CD4-positive, alpha-beta T cell (primary cell): ENCODE data around the gene DCDC2C. TPM values are rescaled to one million over a fixed set of nuclear protein-coding genes. Genes with fewer than 3 reads are reported as not detected.

Source experiments
- ATAC-seq: fragments of 200-7000 bp; cut with Tn5 transposase; one replicate; pipeline ENCODE4 v1.10.0; 2022; ENCODE audit warnings: mild to moderate bottlenecking; ENCODE audit not compliant: poor library complexity
- CTCF ChIA-PET: fragments of 350-600 bp; sonication (Branson Sonifier 250); formaldehyde crosslinking; loops from one replicate; lab custom pipeline; 2021; ENCODE audit warnings: antibody characterized with exemption, inconsistent platforms; lab: Charles Lee
- POLR2A ChIA-PET: fragments of 350-600 bp; sonication (Branson Sonifier 250); formaldehyde crosslinking; loops from one replicate; lab custom pipeline; 2021; ENCODE audit warnings: antibody characterized with exemption, inconsistent platforms; lab: Charles Lee
- DNase-seq, 14 experiments: peaks; one replicate each; pipeline ENCODE4 v3.0.0-alpha.2; 2013 to 2020; ENCODE audit warnings: mixed read lengths in 2 of 14
- H3K27ac ChIP-seq, 2 donors: one replicate each; pipeline versions ENCODE4 v1.5.1 to v1.7.0; 2013; ENCODE audit warnings: low read length in 2 of 2, low read depth in 1 of 2, mild to moderate bottlenecking in 1 of 2
- H3K27me3 ChIP-seq, 2 experiments: 1 replicate in 1 of 2; 2 replicates in 1 of 2; pipeline versions ENCODE4 v1.6.1 to v1.7.0; 2013; ENCODE audit warnings: low read length in 2 of 2, control low read depth in 1 of 2, mild to moderate bottlenecking in 1 of 2, moderate library complexity in 1 of 2; ENCODE audit not compliant: insufficient read depth in 2 of 2, control insufficient read depth in 1 of 2
- H3K36me3 ChIP-seq: one replicate; pipeline ENCODE4 v1.6.1; 2013; ENCODE audit warnings: low read length, control low read depth; ENCODE audit not compliant: insufficient read depth
- H3K4me1 ChIP-seq: one replicate; pipeline ENCODE4 v1.6.1; 2013; ENCODE audit warnings: low read length, control low read depth; ENCODE audit not compliant: insufficient read depth
- H3K4me3 ChIP-seq: one replicate; pipeline ENCODE4 v1.5.1; 2013; ENCODE audit warnings: mild to moderate bottlenecking, low read length, moderate library complexity
- H3K9me3 ChIP-seq, 2 experiments: 1 replicate in 1 of 2; 2 replicates in 1 of 2; pipeline versions ENCODE4 v1.6.1 to v1.7.0; 2013; ENCODE audit warnings: low read length in 2 of 2, mild to moderate bottlenecking in 2 of 2, control low read depth in 1 of 2, moderate library complexity in 1 of 2; ENCODE audit not compliant: control insufficient read depth in 1 of 2, insufficient read depth in 1 of 2
- H3K27ac Mint-ChIP-seq: one replicate; pipeline ENCODE4 v1.8.0; 2020; ENCODE audit warnings: mixed read lengths
- H3K27me3 Mint-ChIP-seq: one replicate; pipeline ENCODE4 v1.8.0; 2021; ENCODE audit warnings: mixed read lengths
- H3K36me3 Mint-ChIP-seq: one replicate; pipeline ENCODE4 v1.8.0; 2021; ENCODE audit warnings: low read depth, mixed read lengths
- H3K4me1 Mint-ChIP-seq: one replicate; pipeline ENCODE4 v1.8.0; 2021; ENCODE audit warnings: low read depth, mixed read lengths
- H3K4me3 Mint-ChIP-seq: one replicate; pipeline ENCODE4 v1.8.0; 2020; ENCODE audit warnings: mild to moderate bottlenecking, mixed read lengths
- H3K9me3 Mint-ChIP-seq: one replicate; pipeline ENCODE4 v1.8.0; 2020; ENCODE audit warnings: mixed read lengths
- CTCF ChIP-seq: fragments of 200-600 bp; IDR thresholded peaks from one replicate; pipeline ENCODE4 v1.8.0; 2022; ENCODE audit warnings: antibody characterized with exemption, mild to moderate bottlenecking
- intact Hi-C, 2 experiments: fragments of 100-400 bp; cut with DNase I in 1 of 2; cut with micrococcal nuclease in 1 of 2; formaldehyde crosslinking; loops; one replicate each; pipeline versions ENCODE4 v1.15.1 to v1.9.0; 2023 to 2025; cut with DNase I, micrococcal nuclease
- total RNA-seq, 174 experiments: library from RNA in 2 of 174; stranded (reverse) in 2 of 174; gene quantifications; one replicate each; pipeline ENCODE4 v1.2.3 and lab custom pipeline; 2021 to 2026

Gene DCDC2C
- total RNA-seq, 2 experiments from 2014 or later: not detected

GRCh38 chr2:3725002-3725401 lies 21.6 kb downstream of the DCDC2C start:
- H3K4me3 Mint-ChIP-seq: no peak overlapping the region
- no peaks in the 10 kb centered on the region for H3K4me1 ChIP-seq
- peaks cover 25% of the 10 kb centered on the region for H3K27me3 Mint-ChIP-seq
- no peak overlapping the region for H3K27ac ChIP-seq
- POLR2A ChIA-PET: no interaction called here
- no peak for TF ChIP-seq CTCF
- no peak overlapping the region for H3K4me3 ChIP-seq
- no peak overlapping the region for H3K27ac Mint-ChIP-seq
- CTCF ChIA-PET: no interaction called here
- no peaks in the 10 kb centered on the region for H3K36me3 ChIP-seq
- no peaks in the 10 kb centered on the region for H3K27me3 ChIP-seq
- no peaks in the 10 kb centered on the region for H3K4me1 Mint-ChIP-seq
- ATAC-seq (no peak), DNase-seq (no peak)
- H3K9me3 ChIP-seq: peaks cover 4 to 12% of the 10 kb centered on the region in 2 experiments
- H3K36me3 Mint-ChIP-seq: no peaks in the 10 kb centered on the region
- H3K9me3 Mint-ChIP-seq: peaks cover 10% of the 10 kb centered on the region
- intact Hi-C loops: no loop called here

GRCh38 chr2:3725458-3726250 lies 22.3 kb downstream of the DCDC2C start:
- Histone ChIP-seq H3K36me3 (no peaks in the 10 kb centered on the region), H3K4me3 (no peak overlapping the region), H3K27ac (no peak overlapping the region), H3K9me3 (peaks cover 4 to 12% of the 10 kb centered on the region in 2 experiments), H3K27me3 (no peaks in the 10 kb centered on the region), H3K4me1 (no peaks in the 10 kb centered on the region)
- peaks cover 25% of the 10 kb centered on the region for H3K27me3 Mint-ChIP-seq
- H3K4me3 Mint-ChIP-seq: no peak overlapping the region
- intact Hi-C loops: no loop called here
- H3K9me3 Mint-ChIP-seq: peaks cover 7% of the 10 kb centered on the region
- ChIA-PET POLR2A (no interaction called here), CTCF (no interaction called here)
- no peaks in the 10 kb centered on the region for H3K36me3 Mint-ChIP-seq
- TF ChIP-seq CTCF: no peak
- H3K4me1 Mint-ChIP-seq: no peaks in the 10 kb centered on the region
- DNase-seq: no peak
- no peak overlapping the region for H3K27ac Mint-ChIP-seq
- no peak for ATAC-seq

- Histone ChIP-seq H3K36me3 (no peaks in the 10 kb centered on the region), H3K9me3 (peaks cover 0 to 12% of the 10 kb centered on the region in 2 experiments), H3K4me3 (no peak overlapping the region), H3K4me1 (no peaks in the 10 kb centered on the region), H3K27me3 (no peaks in the 10 kb centered on the region), H3K27ac (no peak overlapping the region)
- Mint-ChIP-seq H3K9me3 (peaks cover 2% of the 10 kb centered on the region), H3K4me1 (no peaks in the 10 kb centered on the region), H3K27ac (no peak overlapping the region), H3K4me3 (no peak overlapping the region), H3K36me3 (no peaks in the 10 kb centered on the region), H3K27me3 (peaks cover 26% of the 10 kb centered on the region)
- CTCF ChIA-PET: no interaction called here
- ATAC-seq (no peak), DNase-seq (no peak)
- TF ChIP-seq CTCF: no peak
- intact Hi-C loops: no loop called here
- POLR2A ChIA-PET: no interaction called here
These were observed 23.1 kb downstream of the DCDC2C start for GRCh38 chr2:3726511-3726910.
